HEK293T (cell line): ENCODE measurements around the gene TUBA4A.

Experiments used
- BHLHE40 ChIP-seq: fragments of 450-650 bp; IDR thresholded peaks from 2 replicates; pipeline ENCODE4 v1.6.1; 2016; ENCODE audit warnings: mild to moderate bottlenecking, moderate library complexity, borderline replicate concordance
- CTBP1 ChIP-seq: fragments of 450-650 bp; IDR thresholded peaks from 2 replicates; pipeline ENCODE4 v1.6.1; 2016; ENCODE audit warnings: borderline replicate concordance
- HDGF ChIP-seq: fragments of 450-650 bp; IDR thresholded peaks from 2 replicates; pipeline ENCODE4 v1.6.1; 2017; ENCODE audit warnings: antibody characterized with exemption, borderline replicate concordance
- L3MBTL2 ChIP-seq: fragments of 450-650 bp; conservative IDR thresholded peaks from 2 replicates; pipeline ENCODE4 v1.6.1; 2016; ENCODE audit warnings: mild to moderate bottlenecking
- NFRKB ChIP-seq: fragments of 450-650 bp; IDR thresholded peaks from 2 replicates; pipeline ENCODE4 v1.6.1; 2016; ENCODE audit warnings: mild to moderate bottlenecking, moderate library complexity
- SUZ12 ChIP-seq: fragments of 450-650 bp; IDR thresholded peaks from 2 replicates; pipeline ENCODE4 v1.6.1; 2016; ENCODE audit warnings: mild to moderate bottlenecking
- TARDBP ChIP-seq: fragments of 450-650 bp; IDR thresholded peaks from 2 replicates; pipeline ENCODE4 v1.6.1; 2016
- TF ChIP-seq, protein P1 (sequence below): fragments of 450-650 bp; IDR thresholded peaks from 2 replicates; pipeline ENCODE4 v1.6.1; 2016

DNA sequence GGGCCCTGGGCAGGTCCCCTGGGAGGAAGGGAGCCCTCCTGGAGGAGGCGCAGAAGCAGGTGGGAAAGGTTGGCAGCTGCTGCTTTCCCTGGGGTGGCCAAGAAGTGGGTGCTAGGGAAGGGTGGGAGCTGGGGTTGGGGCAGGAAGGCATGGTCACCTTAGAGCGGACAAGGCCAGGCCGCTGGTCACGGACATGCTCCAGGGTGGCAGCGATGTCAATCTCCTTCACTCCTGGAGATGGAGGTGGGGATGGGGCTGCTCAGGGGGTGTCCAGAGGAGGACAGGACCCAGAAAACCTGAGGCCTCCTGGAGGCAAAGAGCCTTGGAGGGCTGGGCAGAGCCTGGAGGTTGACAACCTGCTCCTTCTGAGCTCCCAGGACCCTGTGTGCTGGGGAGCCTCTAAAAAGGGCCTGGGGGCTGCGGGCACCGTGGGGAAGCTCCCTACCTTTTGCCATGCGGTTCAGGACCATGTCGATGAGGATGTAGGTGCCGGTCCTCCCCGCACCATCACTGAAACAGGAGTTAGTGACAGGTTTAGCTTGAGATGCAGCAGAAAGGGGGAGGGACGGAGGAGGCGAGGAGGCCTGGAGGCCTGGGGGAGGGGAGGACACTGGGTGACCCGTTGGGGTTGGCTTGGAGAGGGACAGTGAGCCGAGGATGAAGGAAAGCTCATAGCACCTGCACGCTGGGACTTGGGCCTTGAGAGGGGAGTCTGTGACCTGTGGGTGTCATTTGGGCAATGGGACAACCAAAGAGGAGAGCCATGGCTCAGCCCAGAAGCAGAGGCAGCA, 36.9 kb upstream of the TUBA4A start:
- no peak for TF ChIP-seq L3MBTL2
- no peak for TF ChIP-seq HDGF
- TF ChIP-seq BHLHE40, result no peak
- no peak for TF ChIP-seq NFRKB
- no peak for TF ChIP-seq CTBP1
- TF ChIP-seq, protein P1, sequence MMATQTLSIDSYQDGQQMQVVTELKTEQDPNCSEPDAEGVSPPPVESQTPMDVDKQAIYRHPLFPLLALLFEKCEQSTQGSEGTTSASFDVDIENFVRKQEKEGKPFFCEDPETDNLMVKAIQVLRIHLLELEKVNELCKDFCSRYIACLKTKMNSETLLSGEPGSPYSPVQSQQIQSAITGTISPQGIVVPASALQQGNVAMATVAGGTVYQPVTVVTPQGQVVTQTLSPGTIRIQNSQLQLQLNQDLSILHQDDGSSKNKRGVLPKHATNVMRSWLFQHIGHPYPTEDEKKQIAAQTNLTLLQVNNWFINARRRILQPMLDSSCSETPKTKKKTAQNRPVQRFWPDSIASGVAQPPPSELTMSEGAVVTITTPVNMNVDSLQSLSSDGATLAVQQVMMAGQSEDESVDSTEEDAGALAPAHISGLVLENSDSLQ, result no peak
- no peak for TF ChIP-seq SUZ12
- TF ChIP-seq TARDBP, result no peak
